Measurements from ENCODE around the gene GSG1. TPM values are rescaled to one million over a fixed set of nuclear protein-coding genes. Genes with fewer than 3 reads are reported as not detected.

GSG1 gene
- total and polyA plus RNA-seq, 2 donors (not counting 3 experiments of a cell fraction or from before 2014, with no cell fraction given) = not detected

GRCh38 chr12:13095266-13095995, 8.0 kb downstream of the GSG1 start:
- H3K79me2 ChIP-seq (ENCODE audit: control insufficient read depth, insufficient read depth, low read length) = no peaks in the 10 kb centered on the region
- no peak overlapping the region for H2AFZ ChIP-seq (ENCODE audit: low read depth, low read length)
- H3K27ac ChIP-seq (ENCODE audit: insufficient read depth, low read depth, low read length) = no peak overlapping the region
- H3K9ac ChIP-seq (replicated peaks; ENCODE audit: extremely low read depth, insufficient read depth, low read length) = no peak overlapping the region
- H3K4me1 ChIP-seq (ENCODE audit: control insufficient read depth, extremely low read depth, insufficient read depth, low read length) = peaks cover 52% of the 10 kb centered on the region
- no TSS peak for BruUV-seq (replicated peaks)
- no peaks in the 10 kb centered on the region for H3K9me1 ChIP-seq (replicated peaks; ENCODE audit: control insufficient read depth, extremely low read depth, insufficient read depth, low read length)
- dilution Hi-C loops (cut with MboI; ENCODE audit: extremely low pct_ligation_motif_present, low sequenced_read_pairs) (no loop called here), intact Hi-C loops (cut with micrococcal nuclease) (loop anchor here (5.0 kb wide), 3 partner anchors 193 to 373 kb away; no protein-coding TSS in a partner anchor)
- no peaks in the 10 kb centered on the region for H3K27me3 ChIP-seq (ENCODE audit: control insufficient read depth in 2 of 2, insufficient read depth in 2 of 2, low read length in 2 of 2)
- no peaks in the 10 kb centered on the region for H3K9me3 ChIP-seq (replicated peaks; ENCODE audit: control insufficient read depth, insufficient read depth, low read length)
- TF ChIP-seq POLR2A (IDR thresholded peaks at IDR 0.05; ENCODE audit: low read depth, low read length) (no peak), MAX (IDR thresholded peaks at IDR 0.05; ENCODE audit: insufficient read depth, insufficient read length) (no peak), CTCF (IDR thresholded peaks at IDR 0.05; ENCODE audit: extremely low read depth in 1 of 2, insufficient read depth in 1 of 2, low read depth in 1 of 2, low read length in 2 of 2) (no peak), JUN (IDR thresholded peaks at IDR 0.05; ENCODE audit: borderline replicate concordance, insufficient read depth, insufficient read length, low read depth) (no peak), EZH2 (IDR thresholded peaks at IDR 0.05; ENCODE audit: borderline replicate concordance, low read depth, low read length, severe bottlenecking) (no peak), FOS (IDR thresholded peaks at IDR 0.05; ENCODE audit: borderline replicate concordance, insufficient read depth, low read length) (no peak), POLR2AphosphoS5 (IDR thresholded peaks at IDR 0.05; ENCODE audit: insufficient read depth, low read depth, low read length) (no peak), MYC (IDR thresholded peaks at IDR 0.05; ENCODE audit: low read depth, low read length) (no peak)
- H3K36me3 ChIP-seq (ENCODE audit: control insufficient read depth in 2 of 2, extremely low read depth in 1 of 2, insufficient read depth in 2 of 2, low read length in 2 of 2) = no peaks in the 10 kb centered on the region
- H4K20me1 ChIP-seq (replicated peaks; ENCODE audit: control insufficient read depth, extremely low read depth, insufficient read depth, low read length) = no peaks in the 10 kb centered on the region
- CTCF ChIA-PET = interaction anchor here (1.4 to 3.7 kb wide), 3 partner anchors 16 to 117 kb away, joined by 4 to 23 read pairs (median 6); no protein-coding TSS in a partner anchor
- FAIRE-seq = no peak
- H3K4me3 ChIP-seq (replicated peaks in 1 of 3; ENCODE audit: insufficient read depth in 1 of 3, low read depth in 1 of 3, low read length in 3 of 3) = no peak overlapping the region
- POLR2A ChIA-PET = no interaction called here
- no peak for DNase-seq (ENCODE audit: low read depth, low spot score)
- no peak overlapping the region for H3K4me2 ChIP-seq (ENCODE audit: insufficient read depth, low read length)

All from endothelial cell of umbilical vein (primary cell).